Keratinocyte (primary cell): ENCODE data around the gene DBNL. TPM values are rescaled to one million over a fixed set of nuclear protein-coding genes. Genes with fewer than 3 reads are reported as not detected.

ENCODE experiments used
- DNase-seq: peaks from one replicate; pipeline ENCODE4 v3.0.0-alpha.2; 2011; ENCODE audit warnings: low read depth, missing footprints, low spot score
- FAIRE-seq: peaks from 2 replicates; lab custom pipeline; 2011; peaks lifted over from hg19 to GRCh38; lab: Jason Lieb, UNC
- H2AFZ ChIP-seq: 2 replicates; pipeline ENCODE4 v1.6.0; 2012; ENCODE audit warnings: low read length, control low read depth, inconsistent platforms; ENCODE audit not compliant: control insufficient read depth
- H3K27ac ChIP-seq: 2 replicates; pipeline ENCODE4 v1.5.1; 2011; ENCODE audit warnings: low read length; ENCODE audit not compliant: control insufficient read depth, insufficient read depth
- H3K27me3 ChIP-seq: 3 replicates; pipeline ENCODE4 v1.6.0; 2011; ENCODE audit warnings: low read length; ENCODE audit not compliant: control insufficient read depth, insufficient read depth; ENCODE audit errors: extremely low read depth
- H3K36me3 ChIP-seq, 2 experiments: 2 replicates in 1 of 2; 3 replicates in 1 of 2; pipeline ENCODE4 v1.5.1; 2011; ENCODE audit warnings: low read length in 2 of 2, mild to moderate bottlenecking in 1 of 2; ENCODE audit not compliant: control insufficient read depth in 2 of 2, insufficient read depth in 2 of 2; ENCODE audit errors: extremely low read depth in 1 of 2
- H3K4me1 ChIP-seq: 3 replicates; pipeline ENCODE4 v1.5.1; 2011; ENCODE audit warnings: low read length; ENCODE audit not compliant: control insufficient read depth, insufficient read depth; ENCODE audit errors: extremely low read depth
- H3K4me2 ChIP-seq: 3 replicates; pipeline ENCODE4 v1.6.0; 2011; ENCODE audit warnings: low read depth, low read length; ENCODE audit not compliant: control insufficient read depth, insufficient read depth; ENCODE audit errors: extremely low read depth
- H3K4me3 ChIP-seq, 3 experiments: fragments of 200-600 bp in 1 of 3; sonication (generic) in 1 of 3; 2 replicates in 2 of 3; 3 replicates in 1 of 3; pipeline ENCODE4 v1.5.1; 2011 to 2016; ENCODE audit warnings: low read length in 3 of 3, mild to moderate bottlenecking in 3 of 3, control low read depth in 2 of 3, inconsistent platforms in 1 of 3, low read depth in 1 of 3, mixed read lengths in 1 of 3, mixed run types in 1 of 3, moderate library complexity in 1 of 3; ENCODE audit not compliant: control insufficient read depth in 2 of 3, insufficient read depth in 2 of 3; ENCODE audit errors: extremely low read depth in 1 of 3
- H3K79me2 ChIP-seq: 2 replicates; pipeline ENCODE4 v1.6.0; 2012; ENCODE audit warnings: low read length; ENCODE audit not compliant: control insufficient read depth, insufficient read depth
- H3K9ac ChIP-seq: 3 replicates; pipeline ENCODE4 v1.6.0; 2011; ENCODE audit warnings: low read length; ENCODE audit not compliant: control insufficient read depth, insufficient read depth; ENCODE audit errors: extremely low read depth
- H3K9me1 ChIP-seq: 3 replicates; pipeline ENCODE4 v1.6.0; 2011; ENCODE audit warnings: low read length; ENCODE audit not compliant: control insufficient read depth, insufficient read depth; ENCODE audit errors: extremely low read depth
- H3K9me3 ChIP-seq: 2 replicates; pipeline ENCODE4 v1.5.1; 2012; ENCODE audit warnings: low read depth, low read length; ENCODE audit not compliant: control insufficient read depth
- H4K20me1 ChIP-seq: 3 replicates; pipeline ENCODE4 v1.6.0; 2011; ENCODE audit warnings: low read length; ENCODE audit not compliant: control insufficient read depth, insufficient read depth; ENCODE audit errors: extremely low read depth
- EZH2 ChIP-seq: IDR thresholded peaks from one replicate; pipeline ENCODE4 v1.6.1; 2012; ENCODE audit warnings: inconsistent platforms, mild to moderate bottlenecking, low read length, moderate library complexity
- dilution Hi-C: fragments of 300-500 bp; cut with MboI; formaldehyde crosslinking; loops from one replicate; pipeline ENCODE4 v1.7.0; 2020; ENCODE audit warnings: low sequenced_read_pairs; ENCODE audit not compliant: extremely low pct_ligation_motif_present
- polyA plus RNA-seq, 5 experiments: library from polyadenylated mRNA; depleted of rRNA in 3 of 5; stranded (reverse) in 3 of 5; stranded (forward) in 1 of 5; unstranded in 1 of 5; fragments of >200 nt; gene quantifications; 1 replicate in 1 of 5; 2 replicates in 3 of 5; 3 replicates in 1 of 5; pipeline versions ENCODE4 v1.2.1 to v1.2.3, GENCODE V29; 2011 to 2012; ENCODE audit warnings: missing spikeins in 2 of 5, low read depth in 1 of 5, low replicate concordance in 1 of 5
- TF ChIP-seq, protein P1 (sequence below), 3 experiments: IDR thresholded peaks in 1 of 3; conservative IDR thresholded peaks in 1 of 3; optimal IDR thresholded peaks in 1 of 3; 2 replicates in 2 of 3; 3 replicates in 1 of 3; pipeline versions ENCODE3 to v1.5.1; 2011; ENCODE audit warnings: low read length in 3 of 3, mild to moderate bottlenecking in 3 of 3, moderate library complexity in 2 of 3, control low read depth in 1 of 3, inconsistent platforms in 1 of 3; ENCODE audit not compliant: insufficient read depth in 2 of 3; ENCODE audit errors: extremely low read depth in 1 of 3

Gene DBNL
- polyA plus RNA-seq, 1 donor (not counting 4 experiments of a cell fraction or from before 2014, with no cell fraction given): 76.1 TPM

DNA sequence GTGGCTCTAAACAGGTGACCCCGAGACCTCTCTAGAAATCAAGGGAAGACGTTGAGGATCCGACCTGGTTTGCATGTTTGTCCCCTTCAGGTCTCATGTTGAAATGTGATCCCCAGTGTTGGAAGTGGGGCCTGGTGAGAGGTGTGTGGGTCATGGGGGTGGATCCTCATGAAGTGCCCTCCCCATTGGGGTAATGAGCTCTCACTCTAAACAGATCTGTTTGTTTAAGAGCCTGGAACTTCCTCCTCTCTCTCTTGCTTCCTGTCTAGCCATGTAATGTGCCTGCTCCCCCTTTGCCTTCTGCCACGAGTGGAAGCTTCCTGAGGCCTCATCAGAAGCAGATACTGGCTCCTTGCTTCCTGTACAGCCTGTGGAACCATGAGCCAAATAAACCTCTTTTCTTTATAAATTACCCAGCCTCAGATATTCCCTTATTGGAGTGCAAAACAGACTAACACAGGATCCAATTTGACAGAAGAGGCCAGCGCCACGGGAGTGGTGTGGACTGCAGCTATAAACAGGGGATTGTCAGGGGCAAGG lies 48.7 kb downstream of the DBNL start:
- H3K4me2 ChIP-seq: no peak overlapping the region
- H3K36me3 ChIP-seq: no peaks in the 10 kb centered on the region
- no peaks in the 10 kb centered on the region for H3K9me1 ChIP-seq
- FAIRE-seq: no peak
- TF ChIP-seq, protein P1, sequence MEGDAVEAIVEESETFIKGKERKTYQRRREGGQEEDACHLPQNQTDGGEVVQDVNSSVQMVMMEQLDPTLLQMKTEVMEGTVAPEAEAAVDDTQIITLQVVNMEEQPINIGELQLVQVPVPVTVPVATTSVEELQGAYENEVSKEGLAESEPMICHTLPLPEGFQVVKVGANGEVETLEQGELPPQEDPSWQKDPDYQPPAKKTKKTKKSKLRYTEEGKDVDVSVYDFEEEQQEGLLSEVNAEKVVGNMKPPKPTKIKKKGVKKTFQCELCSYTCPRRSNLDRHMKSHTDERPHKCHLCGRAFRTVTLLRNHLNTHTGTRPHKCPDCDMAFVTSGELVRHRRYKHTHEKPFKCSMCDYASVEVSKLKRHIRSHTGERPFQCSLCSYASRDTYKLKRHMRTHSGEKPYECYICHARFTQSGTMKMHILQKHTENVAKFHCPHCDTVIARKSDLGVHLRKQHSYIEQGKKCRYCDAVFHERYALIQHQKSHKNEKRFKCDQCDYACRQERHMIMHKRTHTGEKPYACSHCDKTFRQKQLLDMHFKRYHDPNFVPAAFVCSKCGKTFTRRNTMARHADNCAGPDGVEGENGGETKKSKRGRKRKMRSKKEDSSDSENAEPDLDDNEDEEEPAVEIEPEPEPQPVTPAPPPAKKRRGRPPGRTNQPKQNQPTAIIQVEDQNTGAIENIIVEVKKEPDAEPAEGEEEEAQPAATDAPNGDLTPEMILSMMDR (optimal IDR thresholded peaks at IDR 0.05 in 1 of 3, IDR thresholded peaks at IDR 0.05 in 1 of 3, conservative IDR thresholded peaks at IDR 0.05 in 1 of 3; ENCODE audit: extremely low read depth in 1 of 3, insufficient read depth in 2 of 3, low read length in 3 of 3): no peak
- no peaks in the 10 kb centered on the region for H3K9me3 ChIP-seq
- dilution Hi-C loops: no loop called here
- H3K79me2 ChIP-seq: no peaks in the 10 kb centered on the region
- H3K4me1 ChIP-seq: peaks cover 8% of the 10 kb centered on the region
- DNase-seq: no peak
- H3K27ac ChIP-seq: no peak overlapping the region
- H3K9ac ChIP-seq: no peak overlapping the region
- no peak overlapping the region for H3K4me3 ChIP-seq
- H4K20me1 ChIP-seq: no peaks in the 10 kb centered on the region
- H3K27me3 ChIP-seq: no peaks in the 10 kb centered on the region
- no peak overlapping the region for H2AFZ ChIP-seq

DNA sequence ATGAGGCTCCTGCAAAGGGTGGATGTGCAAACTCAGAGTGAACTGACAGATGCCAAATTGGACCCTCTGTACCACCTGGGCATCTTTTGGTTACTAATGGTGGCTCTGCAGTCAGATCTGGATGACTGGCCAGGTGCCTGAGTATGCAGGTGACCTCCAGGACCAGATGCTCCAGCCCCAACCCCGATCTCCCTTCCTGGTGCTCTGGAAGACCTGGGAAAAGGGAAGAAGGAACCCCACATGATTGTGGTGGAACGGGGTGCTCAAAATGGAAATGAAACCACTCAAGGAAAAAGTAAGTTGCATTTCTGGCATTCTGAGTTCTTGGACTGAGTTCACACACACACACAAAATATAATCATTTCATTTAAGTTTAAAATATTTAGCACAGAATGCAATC lies 49.9 kb downstream of the DBNL start:
- dilution Hi-C loops: no loop called here
- no peaks in the 10 kb centered on the region for H3K36me3 ChIP-seq
- H4K20me1 ChIP-seq: no peaks in the 10 kb centered on the region
- no peak overlapping the region for H2AFZ ChIP-seq
- no peak for DNase-seq
- no peaks in the 10 kb centered on the region for H3K27me3 ChIP-seq
- no peaks in the 10 kb centered on the region for H3K4me1 ChIP-seq
- no peak overlapping the region for H3K4me2 ChIP-seq
- H3K9me1 ChIP-seq: no peaks in the 10 kb centered on the region
- no peaks in the 10 kb centered on the region for H3K9me3 ChIP-seq
- H3K4me3 ChIP-seq: no peak overlapping the region
- no peak for TF ChIP-seq EZH2
- TF ChIP-seq, protein P1 (optimal IDR thresholded peaks at IDR 0.05 in 1 of 3, IDR thresholded peaks at IDR 0.05 in 1 of 3, conservative IDR thresholded peaks at IDR 0.05 in 1 of 3; ENCODE audit: extremely low read depth in 1 of 3, insufficient read depth in 2 of 3, low read length in 3 of 3): no peak
- FAIRE-seq: no peak
- H3K27ac ChIP-seq: no peak overlapping the region
- no peak overlapping the region for H3K9ac ChIP-seq
- no peaks in the 10 kb centered on the region for H3K79me2 ChIP-seq
